Psoas muscle (tissue), 8 donors: Measurements from ENCODE around the gene MLLT10. TPM values are rescaled to one million over a fixed set of nuclear protein-coding genes. Genes with fewer than 3 reads are reported as not detected.

Experiments used
- ATAC-seq, 4 donors: fragments of 200-7000 bp; cut with Tn5 transposase; one replicate each; pipeline ENCODE4 v1.9.1; 2020; ENCODE audit warnings: moderate library complexity in 3 of 4, mild to moderate bottlenecking in 2 of 4
- DNase-seq, 2 donors: peaks; one replicate each; pipeline ENCODE4 v3.0.0-alpha.2; 2020
- H3K27ac ChIP-seq: fragments of 200-600 bp; one replicate; pipeline ENCODE4 v1.8.0; 2022
- H3K27me3 ChIP-seq, 3 donors: fragments of 200-600 bp in 1 of 3; one replicate each; pipeline versions ENCODE4 v1.6.1 to v1.8.0; 2013 to 2022; ENCODE audit warnings: low read length in 2 of 3, mild to moderate bottlenecking in 2 of 3, moderate library complexity in 1 of 3; ENCODE audit not compliant: insufficient read depth in 3 of 3
- H3K36me3 ChIP-seq, 2 donors: fragments of 200-600 bp in 1 of 2; one replicate each; pipeline versions ENCODE4 v1.6.1 to v1.8.0; 2013 to 2022; ENCODE audit warnings: low read depth in 1 of 2, mild to moderate bottlenecking in 1 of 2, moderate library complexity in 1 of 2; ENCODE audit not compliant: insufficient read depth in 1 of 2
- H3K4me1 ChIP-seq: fragments of 200-600 bp; one replicate; pipeline ENCODE4 v1.8.0; 2022
- H3K4me3 ChIP-seq: fragments of 200-600 bp; one replicate; pipeline ENCODE4 v1.8.0; 2022; ENCODE audit warnings: mild to moderate bottlenecking
- H3K9me3 ChIP-seq: fragments of 200-600 bp; one replicate; pipeline ENCODE4 v1.8.0; 2022
- CTCF ChIP-seq: fragments of 200-600 bp; IDR thresholded peaks from one replicate; pipeline ENCODE4 v1.8.0; 2022; ENCODE audit warnings: antibody characterized with exemption
- WGBS, 3 donors: extraction: QIAGEN DNeasy Blood & Tissue Kit; methylation state at CpG; one replicate each; pipeline versions ENCODE4 v1.1.6 to v1.1.7; 2013; 5-methylcytosine and 5-hydroxymethylcytosine counted together
- intact Hi-C, 2 donors: fragments of 100-400 bp; cut with DNase I; formaldehyde crosslinking; loops; one replicate each; pipeline versions ENCODE4 v1.11.0 to v1.14.2; 2022
- polyA plus RNA-seq, 3 donors: library from polyadenylated mRNA; stranded (reverse); fragments of 200-250 nt; gene quantifications; one replicate each; pipeline ENCODE4 v1.2.3, GENCODE V29; 2013
- total RNA-seq, 4 donors: library from RNA; stranded (reverse); fragmentation: NEBNext Ultra II Directional in 2 of 4; extraction: Animal tissue kit (Norgen Biotek cat#: 25700) in 2 of 4; gene quantifications; one replicate each; pipeline versions ENCODE4 v1.2.1 to v1.2.4, GENCODE V29; 2021 to 2023
- donor health status: healthy with polysubstance abuse.
- donor health status: DM: no; HTN: no; CAD: no; lungs with moderate emphysema.
- donor health status: Bipolar disorder and iron deficiency.
- donor health status: healthy.
- donor health status: DM: yes; HTN: yes; CAD: no.
- donor health status: DM: no; HTN: no; CAD: no.
- donor health status: DM: no; HTN: no; CAD: no.
- donor health status: DM: yes; HTN: yes; CAD: no.

The MLLT10 gene
- total and polyA plus RNA-seq, 7 donors, result 9.6 to 21.1 (median 13.3) TPM

GRCh38 chr10:21494191-21495001, 39.6 kb upstream of the MLLT10 start:
- Histone ChIP-seq H3K36me3 (no peaks in the 10 kb centered on the region), H3K27me3 (peaks cover 0 to 4% (median 1%) of the 10 kb centered on the region in 3 donors), H3K27ac (peak overlapping the region; percentile 18), H3K4me3 (peak overlapping the region; percentile 83), H3K9me3 (no peaks in the 10 kb centered on the region), H3K4me1 (no peaks in the 10 kb centered on the region)
- DNase-seq (peak; percentile 45 to 55), ATAC-seq (peak in 3 of 4 donors; percentile 15 to 29 (median 22))
- WGBS, 3 donors, result 25 to 35% (median 26%) methylated on average over 54 to 66 of the region's 66 CpGs
- intact Hi-C loops, result loop anchor here (2.0 to 10.0 kb wide), 7 partner anchors 238 to 1493 kb away; partner anchors contain the start of genes DNAJC1 (in 2 of the 2), BMI1 (in 1 of the 2) and COMMD3 (in 1 of the 2)
- no peak for TF ChIP-seq CTCF

- no peak for TF ChIP-seq CTCF
- Histone ChIP-seq H3K27ac (peak overlapping the region; percentile 18), H3K4me1 (no peaks in the 10 kb centered on the region), H3K4me3 (peak overlapping the region; percentile 83), H3K27me3 (peaks cover 0 to 4% (median 1%) of the 10 kb centered on the region in 3 donors), H3K9me3 (no peaks in the 10 kb centered on the region), H3K36me3 (no peaks in the 10 kb centered on the region)
- intact Hi-C loops, result loop anchor here (2.0 to 10.0 kb wide), 7 partner anchors 238 to 1492 kb away; partner anchors contain the start of genes DNAJC1 (in 2 of the 2), BMI1 (in 1 of the 2) and COMMD3 (in 1 of the 2)
- DNase-seq, result no peak
- 0 to 1% (median 1%) methylated on average over 42 of the region's 42 CpGs for WGBS, 3 donors
- ATAC-seq, result peak in 3 of 4 donors; percentile 2 to 12 (median 4)
These were observed 38.9 kb upstream of the MLLT10 start for GRCh38 chr10:21495002-21495751.

GRCh38 chr10:21495752-21496342, 38.2 kb upstream of the MLLT10 start:
- Histone ChIP-seq H3K9me3 (no peaks in the 10 kb centered on the region), H3K4me1 (no peaks in the 10 kb centered on the region), H3K27me3 (peaks cover 0 to 4% (median 1%) of the 10 kb centered on the region in 3 donors), H3K36me3 (no peaks in the 10 kb centered on the region), H3K27ac (peak overlapping the region; percentile 30), H3K4me3 (peak overlapping the region; percentile 83)
- ATAC-seq (peak; percentile 89 to 94 (median 92)), DNase-seq (peak; percentile 82 to 91)
- intact Hi-C loops, result loop anchor here (2.0 to 10.0 kb wide), 7 partner anchors 237 to 1491 kb away; partner anchors contain the start of genes DNAJC1 (in 2 of the 2), BMI1 (in 1 of the 2) and COMMD3 (in 1 of the 2)
- 0 to 1% (median 1%) methylated on average over 24 to 58 of the region's 58 CpGs for WGBS, 3 donors
- TF ChIP-seq CTCF, result peak; percentile 98

GRCh38 chr10:21496343-21497176, 37.5 kb upstream of the MLLT10 start:
- TF ChIP-seq CTCF, result peak; percentile 16

More at GRCh38 chr10:21496343-21497176, 37.5 kb upstream of the MLLT10 start:
- Histone ChIP-seq H3K36me3 (no peaks in the 10 kb centered on the region), H3K4me1 (no peaks in the 10 kb centered on the region), H3K9me3 (no peaks in the 10 kb centered on the region), H3K4me3 (peak overlapping the region; percentile 83), H3K27ac (peak overlapping the region; percentile 30), H3K27me3 (peaks cover 0 to 4% (median 1%) of the 10 kb centered on the region in 3 donors)
- 0 to 1% (median 0%) methylated on average over 59 to 72 of the region's 72 CpGs for WGBS, 3 donors
- peak; percentile 65 to 75 (median 71) for ATAC-seq
- peak; percentile 48 to 70 for DNase-seq
- intact Hi-C loops, result loop anchor here (2.0 to 10.0 kb wide), 7 partner anchors 236 to 1491 kb away; partner anchors contain the start of genes DNAJC1 (in 2 of the 2), BMI1 (in 1 of the 2) and COMMD3 (in 1 of the 2)
